HepG2 (cell line): ENCODE measurements around the gene CNTN2. TPM values are rescaled to one million over a fixed set of nuclear protein-coding genes. Genes with fewer than 3 reads are reported as not detected.
A peak's percentile ranks its signal among the peaks of the same experiment; 100 is the strongest.

Experiments
- E2F1 ChIP-seq: sonication (generic); formaldehyde crosslinking; IDR thresholded peaks from 2 replicates; pipeline ENCODE4 v1.5.0; 2020; ENCODE audit warnings: missing genetic modification reagents
- GLI4 ChIP-seq: sonication (generic); formaldehyde crosslinking; IDR thresholded peaks from 2 replicates; pipeline ENCODE4 v1.5.1; 2020; ENCODE audit warnings: missing genetic modification reagents, mild to moderate bottlenecking, moderate library complexity, borderline replicate concordance
- HCFC1 ChIP-seq: fragments of 150-350 bp; IDR thresholded peaks from 2 replicates; pipeline ENCODE4 v1.6.1; 2014; ENCODE audit warnings: low read depth, low read length
- HHEX ChIP-seq: IDR thresholded peaks from 2 replicates; pipeline ENCODE4 v1.6.1; 2016; ENCODE audit warnings: control low read depth
- HNRNPLL ChIP-seq: fragments of 200-400 bp; formaldehyde crosslinking; IDR thresholded peaks from 2 replicates; pipeline ENCODE4 v1.6.1; 2017; ENCODE audit warnings: mild to moderate bottlenecking, low read depth, low read length; ENCODE audit not compliant: poor library complexity, severe bottlenecking
- IKZF5 ChIP-seq: IDR thresholded peaks from 2 replicates; pipeline ENCODE4 v1.6.1; 2018; ENCODE audit warnings: missing genetic modification reagents, mild to moderate bottlenecking, missing compliant biosample characterization
- MIER2 ChIP-seq: IDR thresholded peaks from 2 replicates; pipeline ENCODE4 v1.6.1; 2016; ENCODE audit warnings: missing biosample characterization, missing genetic modification reagents
- PHF20 ChIP-seq: sonication (generic); formaldehyde crosslinking; IDR thresholded peaks from 2 replicates; pipeline ENCODE4 v1.5.0; 2020; ENCODE audit warnings: mild to moderate bottlenecking, missing genetic modification reagents
- POLR2AphosphoS2 ChIP-seq: IDR thresholded peaks from 2 replicates; pipeline ENCODE4 v1.6.1; 2011; ENCODE audit warnings: low read depth, low read length, improper control_type of control experiment
- SNAI1 ChIP-seq: sonication (generic); formaldehyde crosslinking; IDR thresholded peaks from 2 replicates; pipeline ENCODE4 v1.5.0; 2020; ENCODE audit warnings: mild to moderate bottlenecking, missing genetic modification reagents, borderline replicate concordance
- TARDBP ChIP-seq: sonication (generic); formaldehyde crosslinking; IDR thresholded peaks from 2 replicates; pipeline ENCODE4 v1.8.0; 2022; ENCODE audit warnings: mild to moderate bottlenecking, missing genetic modification reagents
- ZBTB4 ChIP-seq: sonication (generic); formaldehyde crosslinking; IDR thresholded peaks from 2 replicates; pipeline ENCODE4 v1.4.0; 2020; ENCODE audit warnings: missing genetic modification reagents, mild to moderate bottlenecking, borderline replicate concordance
- ZMYM2 ChIP-seq: sonication (generic); formaldehyde crosslinking; IDR thresholded peaks from 2 replicates; pipeline ENCODE4 v1.8.0; 2022; ENCODE audit warnings: mild to moderate bottlenecking, missing genetic modification reagents
- ZNF207 ChIP-seq: fragments of 450-650 bp; IDR thresholded peaks from 2 replicates; pipeline ENCODE4 v1.6.1; 2016; ENCODE audit warnings: antibody characterized with exemption, borderline replicate concordance
- ZNF329 ChIP-seq: sonication (generic); formaldehyde crosslinking; IDR thresholded peaks from 2 replicates; pipeline ENCODE4 v1.9.0; 2021; ENCODE audit warnings: low read depth, mild to moderate bottlenecking, missing genetic modification reagents
- ZNF773 ChIP-seq: sonication (generic); formaldehyde crosslinking; IDR thresholded peaks from 2 replicates; pipeline ENCODE4 v1.4.0; 2020; ENCODE audit warnings: missing genetic modification reagents, borderline replicate concordance
- polyA plus RNA-seq, 8 experiments: library from polyadenylated mRNA; depleted of rRNA in 3 of 8; stranded (reverse) in 7 of 8; unstranded in 1 of 8; fragments of >200 nt; fragmentation: Illumina TruSeq in 4 of 8; extraction: Trizol in 4 of 8; gene quantifications; 2 replicates each; pipeline versions ENCODE4 v1.2.1 to v1.2.3, GENCODE V29; 2011 to 2016; ENCODE audit warnings: low read depth in 4 of 8, missing spikeins in 1 of 8, mixed read lengths in 1 of 8; ENCODE audit not compliant: insufficient read depth in 1 of 8
- total RNA-seq, 5 experiments: library from RNA; depleted of rRNA; stranded (reverse); fragments of >200 nt; fragmentation: Illumina TruSeq; extraction: Trizol; gene quantifications; 2 replicates each; pipeline ENCODE4 v1.2.3, GENCODE V29; 2016; ENCODE audit warnings: low read depth in 1 of 5
- TF ChIP-seq, protein P1 (sequence below): sonication (generic); formaldehyde crosslinking; IDR thresholded peaks from 2 replicates; pipeline ENCODE4 v1.5.1; 2020; ENCODE audit warnings: missing genetic modification reagents, mild to moderate bottlenecking, borderline replicate concordance
- TF ChIP-seq, protein P2 (sequence below), 2 experiments: sonication (generic) in 1 of 2; formaldehyde crosslinking in 1 of 2; IDR thresholded peaks; 2 replicates each; pipeline versions ENCODE4 v1.4.0 to v1.6.1; 2018 to 2020; ENCODE audit warnings: missing genetic modification reagents in 2 of 2, borderline replicate concordance in 1 of 2, low read depth in 1 of 2, mild to moderate bottlenecking in 1 of 2, missing biosample characterization in 1 of 2

The CNTN2 gene
- total and polyA plus RNA-seq, 2 of the 13 experiments (the other 11 are each of a cell fraction or from before 2014, with no cell fraction given) = not detected

DNA sequence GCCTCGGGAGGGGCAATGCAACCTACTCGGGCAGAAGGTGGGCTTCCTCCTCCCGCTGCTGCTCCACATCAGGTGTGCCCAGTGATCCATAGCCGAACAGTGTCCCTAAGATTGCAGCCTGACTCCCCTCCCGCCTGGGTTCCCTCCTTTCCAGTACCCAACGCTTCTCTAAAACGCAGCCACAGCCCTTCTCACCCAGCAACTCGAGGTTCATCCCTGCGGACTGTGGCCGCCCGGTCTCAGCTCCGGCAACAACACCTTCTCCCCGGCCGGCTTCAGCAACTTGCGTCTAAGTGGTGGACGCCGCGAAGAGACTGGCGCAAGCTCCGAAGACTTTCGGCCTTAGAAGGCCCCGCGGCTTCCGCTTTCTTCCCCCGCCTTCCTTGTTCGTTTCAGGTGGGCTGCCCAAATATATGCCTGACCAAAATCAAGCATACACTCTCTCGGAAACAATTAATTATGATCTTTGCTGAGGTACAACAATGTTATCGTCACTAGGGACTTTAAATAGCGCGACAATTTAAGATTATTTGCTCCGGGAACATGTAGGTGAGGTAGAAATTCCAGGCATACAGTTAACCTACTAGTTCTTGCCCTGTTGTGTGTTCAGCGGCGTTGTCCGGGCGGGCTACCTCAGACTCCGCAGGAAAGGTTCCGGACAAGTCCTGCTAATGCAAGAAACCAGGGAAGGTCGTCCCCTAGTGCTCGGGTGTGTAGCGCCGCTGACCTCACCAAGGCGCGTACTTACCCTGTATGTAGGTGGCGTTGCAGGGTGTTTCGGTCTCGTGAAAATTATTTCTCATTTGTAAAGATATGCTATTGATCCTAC, 78.9 kb downstream of the CNTN2 start, which contains the start of gene RBBP5 (continued):
- TF ChIP-seq E2F1 (peak; percentile 16; the same call in 1 of the 2 replicates), ZNF329 (CRISPR knock-in tag) (no peak), PHF20 (CRISPR knock-in tag) (peak; percentile 98), TARDBP (peak; percentile 88), ZMYM2 (no peak), IKZF5 (peak; percentile 91), POLR2AphosphoS2 (no peak), ZNF207 (no peak), HHEX (CRISPR knock-in tag) (no peak), HCFC1 (peak; percentile 85), GLI4 (CRISPR knock-in tag) (peak; percentile 24; the same call in 1 of the 2 replicates), HNRNPLL (peak; percentile 98), ZBTB4 (no peak), ZNF773 (no peak), SNAI1 (no peak), MIER2 (CRISPR knock-in tag) (peak; percentile 79)
- TF ChIP-seq, protein P1, sequence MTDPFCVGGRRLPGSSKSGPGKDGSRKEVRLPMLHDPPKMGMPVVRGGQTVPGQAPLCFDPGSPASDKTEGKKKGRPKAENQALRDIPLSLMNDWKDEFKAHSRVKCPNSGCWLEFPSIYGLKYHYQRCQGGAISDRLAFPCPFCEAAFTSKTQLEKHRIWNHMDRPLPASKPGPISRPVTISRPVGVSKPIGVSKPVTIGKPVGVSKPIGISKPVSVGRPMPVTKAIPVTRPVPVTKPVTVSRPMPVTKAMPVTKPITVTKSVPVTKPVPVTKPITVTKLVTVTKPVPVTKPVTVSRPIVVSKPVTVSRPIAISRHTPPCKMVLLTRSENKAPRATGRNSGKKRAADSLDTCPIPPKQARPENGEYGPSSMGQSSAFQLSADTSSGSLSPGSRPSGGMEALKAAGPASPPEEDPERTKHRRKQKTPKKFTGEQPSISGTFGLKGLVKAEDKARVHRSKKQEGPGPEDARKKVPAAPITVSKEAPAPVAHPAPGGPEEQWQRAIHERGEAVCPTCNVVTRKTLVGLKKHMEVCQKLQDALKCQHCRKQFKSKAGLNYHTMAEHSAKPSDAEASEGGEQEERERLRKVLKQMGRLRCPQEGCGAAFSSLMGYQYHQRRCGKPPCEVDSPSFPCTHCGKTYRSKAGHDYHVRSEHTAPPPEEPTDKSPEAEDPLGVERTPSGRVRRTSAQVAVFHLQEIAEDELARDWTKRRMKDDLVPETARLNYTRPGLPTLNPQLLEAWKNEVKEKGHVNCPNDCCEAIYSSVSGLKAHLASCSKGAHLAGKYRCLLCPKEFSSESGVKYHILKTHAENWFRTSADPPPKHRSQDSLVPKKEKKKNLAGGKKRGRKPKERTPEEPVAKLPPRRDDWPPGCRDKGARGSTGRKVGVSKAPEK = no peak
- TF ChIP-seq, protein P2, sequence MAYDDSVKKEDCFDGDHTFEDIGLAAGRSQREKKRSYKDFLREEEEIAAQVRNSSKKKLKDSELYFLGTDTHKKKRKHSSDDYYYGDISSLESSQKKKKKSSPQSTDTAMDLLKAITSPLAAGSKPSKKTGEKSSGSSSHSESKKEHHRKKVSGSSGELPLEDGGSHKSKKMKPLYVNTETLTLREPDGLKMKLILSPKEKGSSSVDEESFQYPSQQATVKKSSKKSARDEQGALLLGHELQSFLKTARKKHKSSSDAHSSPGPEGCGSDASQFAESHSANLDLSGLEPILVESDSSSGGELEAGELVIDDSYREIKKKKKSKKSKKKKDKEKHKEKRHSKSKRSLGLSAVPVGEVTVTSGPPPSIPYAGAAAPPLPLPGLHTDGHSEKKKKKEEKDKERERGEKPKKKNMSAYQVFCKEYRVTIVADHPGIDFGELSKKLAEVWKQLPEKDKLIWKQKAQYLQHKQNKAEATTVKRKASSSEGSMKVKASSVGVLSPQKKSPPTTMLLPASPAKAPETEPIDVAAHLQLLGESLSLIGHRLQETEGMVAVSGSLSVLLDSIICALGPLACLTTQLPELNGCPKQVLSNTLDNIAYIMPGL (CRISPR knock-in tag; IDR thresholded peaks at IDR 0.05; ENCODE audit: borderline replicate concordance in 1 of 2, low read depth in 1 of 2) = peak; percentile 98 to 99
